ENCODE measurements around the gene A2M.
"Not testable (repeated sequence)": the region's sequence is repeated elsewhere in the genome, so short reads cannot be mapped to it uniquely, and the experiment has no call there.

Gene A2M

GRCh38 chr12:9115731-9116559 is at the start of gene A2M:
Gene A2M, minus strand, starts transcription at chr12:9115919. Its CDS starts 70 bp downstream, at chr12:9115849.
- DNase-seq = no peak

GRCh38 chr12:9163392-9163791 is 47.7 kb upstream of the A2M start:
- DNase-seq = no peak

GRCh38 chr12:9156119-9156518 is 40.4 kb upstream of the A2M start:
- no peak for DNase-seq

GRCh38 chr12:9149372-9149771 is 33.7 kb upstream of the A2M start:
- DNase-seq = no peak

- DNase-seq = no peak
These were observed 33.2 kb upstream of the A2M start for GRCh38 chr12:9148926-9149325.

GRCh38 chr12:9147461-9147860 is 31.7 kb upstream of the A2M start:
- no peak for DNase-seq

- no peak for DNase-seq
These were observed 29.0 kb upstream of the A2M start for GRCh38 chr12:9144730-9145106.

GRCh38 chr12:9143929-9144729 is 28.4 kb upstream of the A2M start:
- no peak for DNase-seq

- DNase-seq = no peak
These were observed 27.4 kb upstream of the A2M start for GRCh38 chr12:9143137-9143536.

- not testable (repeated sequence) for DNase-seq
These were observed 24.0 kb upstream of the A2M start for GRCh38 chr12:9139588-9140290.

GRCh38 chr12:9135903-9136310 is 20.2 kb upstream of the A2M start:
- DNase-seq = no peak

- no peak for DNase-seq
These were observed 19.4 kb upstream of the A2M start for GRCh38 chr12:9134981-9135628.

- no peak for DNase-seq
These were observed 17.6 kb upstream of the A2M start for GRCh38 chr12:9133216-9133916.

GRCh38 chr12:9132008-9132535 is 16.4 kb upstream of the A2M start:
- no peak for DNase-seq

GRCh38 chr12:9130244-9130643 is 14.5 kb upstream of the A2M start:
- no peak for DNase-seq

GRCh38 chr12:9127936-9128663 is 12.4 kb upstream of the A2M start:
- DNase-seq = no peak

GRCh38 chr12:9127484-9127883 is 11.8 kb upstream of the A2M start:
- DNase-seq = no peak

GRCh38 chr12:9124383-9125031 is 8.8 kb upstream of the A2M start:
- DNase-seq = no peak

- DNase-seq = no peak
These were observed 8.2 kb upstream of the A2M start for GRCh38 chr12:9123781-9124382.

GRCh38 chr12:9122091-9122609 is 6.4 kb upstream of the A2M start:
- no peak for DNase-seq
